ENCODE measurements around the gene AFF1. TPM values are rescaled to one million over a fixed set of nuclear protein-coding genes. Genes with fewer than 3 reads are reported as not detected.

The AFF1 gene
- total RNA-seq, 1 donor from 2014 or later, result 112 TPM

DNA sequence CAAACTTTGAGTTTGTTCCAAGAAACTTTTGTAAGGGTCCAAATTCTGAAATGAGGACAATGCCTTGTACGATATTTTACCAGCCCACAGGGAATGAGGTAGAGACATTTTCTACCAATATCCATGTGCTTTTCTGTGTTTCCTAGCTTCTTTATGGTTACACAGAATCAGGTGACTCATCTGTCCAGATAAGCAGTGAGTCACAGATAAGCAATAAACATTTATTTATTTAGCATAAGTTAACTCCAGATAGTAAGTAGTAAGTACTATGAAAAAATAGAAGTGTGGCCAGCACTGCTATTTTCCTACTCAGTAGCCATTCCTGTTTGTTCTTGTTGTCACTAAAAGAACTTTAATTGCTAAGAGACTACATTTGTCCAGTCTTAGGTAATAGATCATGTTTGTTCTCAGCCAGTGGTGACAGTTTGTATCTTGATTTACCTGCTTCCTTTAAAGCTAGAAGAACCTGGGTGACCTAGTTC is 7.4 kb downstream of the AFF1 start:
- no peaks in the 10 kb centered on the region for H3K36me3 ChIP-seq
- H3K9me3 ChIP-seq, result no peaks in the 10 kb centered on the region
- no peak for DNase-seq (ENCODE audit: low spot score in 2 of 2)
- no peak overlapping the region for H3K4me3 ChIP-seq
- H3K4me1 ChIP-seq, result peaks cover 5 to 32% of the 10 kb centered on the region in 2 donors
- TF ChIP-seq, protein P1, sequence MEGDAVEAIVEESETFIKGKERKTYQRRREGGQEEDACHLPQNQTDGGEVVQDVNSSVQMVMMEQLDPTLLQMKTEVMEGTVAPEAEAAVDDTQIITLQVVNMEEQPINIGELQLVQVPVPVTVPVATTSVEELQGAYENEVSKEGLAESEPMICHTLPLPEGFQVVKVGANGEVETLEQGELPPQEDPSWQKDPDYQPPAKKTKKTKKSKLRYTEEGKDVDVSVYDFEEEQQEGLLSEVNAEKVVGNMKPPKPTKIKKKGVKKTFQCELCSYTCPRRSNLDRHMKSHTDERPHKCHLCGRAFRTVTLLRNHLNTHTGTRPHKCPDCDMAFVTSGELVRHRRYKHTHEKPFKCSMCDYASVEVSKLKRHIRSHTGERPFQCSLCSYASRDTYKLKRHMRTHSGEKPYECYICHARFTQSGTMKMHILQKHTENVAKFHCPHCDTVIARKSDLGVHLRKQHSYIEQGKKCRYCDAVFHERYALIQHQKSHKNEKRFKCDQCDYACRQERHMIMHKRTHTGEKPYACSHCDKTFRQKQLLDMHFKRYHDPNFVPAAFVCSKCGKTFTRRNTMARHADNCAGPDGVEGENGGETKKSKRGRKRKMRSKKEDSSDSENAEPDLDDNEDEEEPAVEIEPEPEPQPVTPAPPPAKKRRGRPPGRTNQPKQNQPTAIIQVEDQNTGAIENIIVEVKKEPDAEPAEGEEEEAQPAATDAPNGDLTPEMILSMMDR (IDR thresholded peaks at IDR 0.05), result no peak
- intact Hi-C loops (cut with DNase I), result no loop called here
- H3K27me3 ChIP-seq, result no peaks in the 10 kb centered on the region
- H3K27ac ChIP-seq, result no peak overlapping the region

GRCh38 chr4:86944964-86945781 is 10.4 kb downstream of the AFF1 start:
- TF ChIP-seq, protein P1 (IDR thresholded peaks at IDR 0.05), result no peak
- Histone ChIP-seq H3K9me3 (no peaks in the 10 kb centered on the region), H3K4me3 (no peak overlapping the region), H3K36me3 (peaks cover 6 to 12% of the 10 kb centered on the region in 2 donors), H3K27ac (no peak overlapping the region), H3K27me3 (no peaks in the 10 kb centered on the region), H3K4me1 (peaks cover 0 to 20% of the 10 kb centered on the region in 2 donors)
- intact Hi-C loops (cut with DNase I), result no loop called here
- DNase-seq (ENCODE audit: low spot score in 2 of 2), result no peak

DNA sequence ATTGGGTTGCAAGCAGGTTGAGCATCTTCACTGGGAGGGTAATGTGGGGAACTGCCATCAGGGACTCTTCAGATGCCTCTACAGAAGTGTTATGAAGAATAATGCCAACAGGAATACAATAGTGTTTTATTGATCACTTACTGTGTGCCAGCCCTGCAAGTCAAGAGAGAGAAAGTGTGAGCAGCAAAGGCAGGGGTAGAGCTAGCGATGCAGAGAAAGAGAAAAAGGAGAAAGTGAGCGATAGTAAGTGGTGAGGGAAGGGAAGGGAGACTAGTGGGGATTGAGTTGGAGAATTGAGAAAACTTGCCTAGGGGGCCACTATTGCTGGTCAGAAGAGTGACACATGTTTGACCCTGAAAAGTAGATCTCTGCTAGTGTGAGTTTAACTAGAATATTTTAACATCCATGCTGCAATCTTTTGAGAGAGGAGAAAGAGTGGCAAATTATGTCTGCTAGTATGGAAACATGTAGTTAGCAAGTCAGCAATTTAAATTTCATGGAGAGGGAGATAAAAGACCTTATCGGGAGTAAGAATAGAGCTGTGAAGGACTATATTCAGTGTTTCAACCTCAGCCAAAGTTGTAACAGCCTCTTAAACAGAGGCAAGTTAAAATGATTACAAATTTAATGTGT is 12.2 kb downstream of the AFF1 start:
- TF ChIP-seq, protein P1 (IDR thresholded peaks at IDR 0.05), result no peak
- Histone ChIP-seq H3K9me3 (no peaks in the 10 kb centered on the region), H3K4me1 (peaks cover 0 to 14% of the 10 kb centered on the region in 2 donors), H3K36me3 (peaks cover 10 to 12% of the 10 kb centered on the region in 2 donors), H3K27ac (no peak overlapping the region), H3K27me3 (no peaks in the 10 kb centered on the region), H3K4me3 (no peak overlapping the region)
- intact Hi-C loops (cut with DNase I), result no loop called here
- no peak for DNase-seq (ENCODE audit: low spot score in 2 of 2)

DNA sequence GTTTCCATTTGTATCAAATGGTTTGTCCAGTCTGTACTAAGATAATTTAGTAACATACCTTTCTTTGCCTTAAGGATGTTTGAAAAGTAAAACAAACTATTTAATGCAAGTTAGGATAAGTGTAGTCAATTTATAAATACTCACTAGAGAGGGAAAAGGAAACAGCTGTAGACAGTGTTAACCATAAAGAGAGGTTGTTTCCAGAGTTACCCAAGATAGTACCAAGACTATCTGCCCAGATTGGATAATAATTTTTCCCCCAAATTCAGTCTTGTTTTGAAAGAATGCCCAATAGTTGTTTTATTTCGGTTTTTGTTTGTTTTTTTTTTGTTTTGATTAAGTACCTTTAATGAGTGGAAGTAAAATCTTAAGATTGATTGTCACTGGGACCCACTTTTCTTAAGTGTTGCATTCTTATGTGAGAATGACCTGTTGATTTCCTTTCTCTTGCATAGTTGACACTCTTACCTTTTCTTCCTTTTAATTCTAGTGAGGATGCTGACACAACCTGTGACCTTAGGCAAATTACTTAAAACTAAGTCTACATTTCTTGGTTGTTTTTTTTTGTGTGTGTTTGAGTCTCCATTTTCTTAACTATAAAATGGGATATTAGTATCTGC is 12.8 kb downstream of the AFF1 start:
- Histone ChIP-seq H3K9me3 (no peaks in the 10 kb centered on the region), H3K27ac (no peak overlapping the region), H3K36me3 (peaks cover 10 to 12% of the 10 kb centered on the region in 2 donors), H3K27me3 (no peaks in the 10 kb centered on the region), H3K4me3 (no peak overlapping the region), H3K4me1 (peaks cover 0 to 12% of the 10 kb centered on the region in 2 donors)
- intact Hi-C loops (cut with DNase I), result no loop called here
- TF ChIP-seq, protein P1 (IDR thresholded peaks at IDR 0.05), result no peak
- DNase-seq (ENCODE audit: low spot score in 2 of 2), result no peak

GRCh38 chr4:86948276-86948675 is 13.5 kb downstream of the AFF1 start:
- Histone ChIP-seq H3K4me3 (no peak overlapping the region), H3K4me1 (peaks cover 0 to 12% of the 10 kb centered on the region in 2 donors), H3K9me3 (no peaks in the 10 kb centered on the region), H3K27ac (no peak overlapping the region), H3K27me3 (no peaks in the 10 kb centered on the region), H3K36me3 (peaks cover 10 to 12% of the 10 kb centered on the region in 2 donors)
- intact Hi-C loops (cut with DNase I), result no loop called here
- no peak for DNase-seq (ENCODE audit: low spot score in 2 of 2)
- TF ChIP-seq, protein P1 (IDR thresholded peaks at IDR 0.05), result no peak

All from ascending aorta (tissue), 2 donors.